ENCODE measurements around the gene CEP192. TPM values are rescaled to one million over a fixed set of nuclear protein-coding genes. Genes with fewer than 3 reads are reported as not detected.
A peak's percentile ranks its signal among the peaks of the same experiment; 100 is the strongest.

Gene CEP192
- total and polyA plus RNA-seq, 2 of the 13 experiments (the other 11 are each of a cell fraction or from before 2014, with no cell fraction given): 15.3 to 24.7 TPM

DNA sequence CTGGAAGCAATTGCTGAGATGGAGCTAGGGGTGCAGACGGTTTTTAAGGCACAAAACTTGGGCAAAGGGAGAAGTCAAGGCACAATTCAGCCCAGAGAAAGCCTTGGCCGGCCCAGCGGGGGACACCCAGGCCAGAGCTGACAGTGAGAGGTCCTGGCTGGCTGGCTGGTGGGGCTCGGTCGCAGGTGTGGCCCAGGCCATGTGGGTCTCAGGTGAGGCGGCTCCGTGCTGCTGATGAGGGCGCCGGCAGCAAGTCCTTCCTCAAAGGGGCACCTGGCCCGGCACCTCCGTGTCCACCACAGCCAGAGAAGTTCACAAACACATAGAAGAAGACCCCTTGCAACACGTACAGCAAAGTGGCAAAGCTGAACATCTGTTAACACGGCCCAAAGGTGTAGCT is 173.2 kb downstream of the CEP192 start (continued):
- TF ChIP-seq NCOA5 (CRISPR knock-in tag; IDR thresholded peaks at IDR 0.05) (no peak), HMGA1 (CRISPR knock-in tag; conservative IDR thresholded peaks at IDR 0.05) (no peak), NR3C1 (CRISPR knock-in tag; IDR thresholded peaks at IDR 0.05) (no peak), ZNF75D (CRISPR knock-in tag; IDR thresholded peaks at IDR 0.05; ENCODE audit: borderline replicate concordance) (no peak), TCF7L2 (IDR thresholded peaks at IDR 0.05; ENCODE audit: low read depth, low read length) (no peak), ZNF713 (CRISPR knock-in tag; IDR thresholded peaks at IDR 0.05) (no peak)
- TF ChIP-seq, protein P1, sequence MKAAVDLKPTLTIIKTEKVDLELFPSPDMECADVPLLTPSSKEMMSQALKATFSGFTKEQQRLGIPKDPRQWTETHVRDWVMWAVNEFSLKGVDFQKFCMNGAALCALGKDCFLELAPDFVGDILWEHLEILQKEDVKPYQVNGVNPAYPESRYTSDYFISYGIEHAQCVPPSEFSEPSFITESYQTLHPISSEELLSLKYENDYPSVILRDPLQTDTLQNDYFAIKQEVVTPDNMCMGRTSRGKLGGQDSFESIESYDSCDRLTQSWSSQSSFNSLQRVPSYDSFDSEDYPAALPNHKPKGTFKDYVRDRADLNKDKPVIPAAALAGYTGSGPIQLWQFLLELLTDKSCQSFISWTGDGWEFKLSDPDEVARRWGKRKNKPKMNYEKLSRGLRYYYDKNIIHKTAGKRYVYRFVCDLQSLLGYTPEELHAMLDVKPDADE (CRISPR knock-in tag; IDR thresholded peaks at IDR 0.05): no peak

- WGBS (ENCODE audit: low lambda C conversion rate): 87% methylated on average over 12 of the region's 16 CpGs
- Histone ChIP-seq H3K9me3 (ENCODE audit: low read length) (no peaks in the 10 kb centered on the region), H2AFZ (ENCODE audit: low read length) (no peak overlapping the region), H4K20me1 (ENCODE audit: insufficient read depth, low read length) (no peaks in the 10 kb centered on the region), H3K27me3 (ENCODE audit: control insufficient read depth in 1 of 2, insufficient read depth in 2 of 2, low read length in 2 of 2) (no peaks in the 10 kb centered on the region; a peak in 1 of 5 replicates), H3K27ac (ENCODE audit: extremely low read length, insufficient read depth, low read length) (no peak overlapping the region), H3K79me2 (ENCODE audit: insufficient read depth, low read length) (no peaks in the 10 kb centered on the region), H3K4me3 (replicated peaks in 1 of 3; ENCODE audit: insufficient read depth in 1 of 3, low read depth in 2 of 3, low read length in 3 of 3) (no peak overlapping the region; a peak in 1 of 6 replicates), H3K36me3 (replicated peaks in 1 of 2; ENCODE audit: control insufficient read depth in 1 of 2, insufficient read depth in 2 of 2, low read length in 2 of 2) (no peaks in the 10 kb centered on the region), H3K9ac (ENCODE audit: insufficient read depth, low read depth, low read length) (no peak overlapping the region), H3K4me2 (ENCODE audit: low read depth, low read length) (no peak overlapping the region), H3K4me1 (ENCODE audit: insufficient read depth, low read length) (peaks cover 35% of the 10 kb centered on the region)
- DNase-seq (ENCODE audit: low spot score): no peak
- ChIA-PET CTCF (ENCODE audit: low intra/inter-chr PET ratio, low total read pairs) (no interaction called here), POLR2A (interaction anchor here (0.8 kb wide), 1 partner anchor 15 kb away, joined by 3 read pairs; no protein-coding TSS in a partner anchor)
- ATAC-seq: peak; percentile 65
- in situ Hi-C loops (cut with HindIII; ENCODE audit: extremely low pct_ligation_motif_present, low pct_unique_long_range_greater_than_20kb): no loop called here
- FAIRE-seq: no peak
- no TSS peak for BruUV-seq (replicated peaks)
- intact Hi-C loops (cut with micrococcal nuclease; ENCODE audit: unreplicated experiment): no loop called here
- TF ChIP-seq ZNF687 (CRISPR knock-in tag; IDR thresholded peaks at IDR 0.05) (peak; percentile 24; the same call in 1 of the 2 replicates), ADNP (CRISPR knock-in tag; IDR thresholded peaks at IDR 0.05) (no peak), YY1 (IDR thresholded peaks at IDR 0.05; ENCODE audit: insufficient read depth, insufficient replicate concordance, low read depth, low read length) (no peak), ZNF281 (CRISPR knock-in tag; IDR thresholded peaks at IDR 0.05; ENCODE audit: borderline replicate concordance) (0 out of 2 replicates have a peak, but pooled peaks have one; percentile 46), CTCF (CRISPR knock-in tag; IDR thresholded peaks at IDR 0.05) (0 out of 2 replicates have a peak, but pooled peaks have one; percentile 7)
Observed at GRCh38 chr18:13165636-13166423, 174.7 kb downstream of the CEP192 start.

Measured in HepG2 (cell line).